GM19240 (cell line): ENCODE data around the gene LYZL1.
"Not testable (repeated sequence)": the region's sequence is repeated elsewhere in the genome, so short reads cannot be mapped to it uniquely, and the experiment has no call there.

Source experiments
- DNase-seq: peaks from one replicate; pipeline ENCODE4 v3.0.0; 2011; ENCODE audit warnings: low spot score; ENCODE audit not compliant: insufficient read length

The LYZL1 gene

DNA sequence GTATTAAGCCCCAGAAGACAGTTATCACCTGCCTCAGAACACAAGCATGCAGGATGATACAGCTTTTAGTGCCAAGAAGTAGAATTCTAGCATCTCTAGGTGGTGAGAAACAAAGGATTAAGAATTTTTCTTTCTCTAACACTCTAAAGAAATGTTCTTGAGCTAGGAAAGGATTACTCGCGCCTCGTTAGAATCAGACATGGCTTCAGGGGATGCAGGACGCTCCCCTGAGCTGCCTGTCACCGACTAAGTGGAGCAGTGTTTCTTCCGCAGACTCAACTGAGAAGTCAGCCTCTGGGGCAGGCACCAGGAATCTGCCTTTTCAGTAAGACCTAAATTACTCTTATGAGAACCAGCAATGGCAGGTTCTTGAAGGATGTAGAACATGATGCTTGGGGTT is at the start of gene LYZL1:
TSS of gene LYZL1 (plus strand) at position 165 of the 400 bp plus-strand sequence. CDS start 2,798 bp downstream, outside the sequence.
- not testable (repeated sequence) for DNase-seq

DNA sequence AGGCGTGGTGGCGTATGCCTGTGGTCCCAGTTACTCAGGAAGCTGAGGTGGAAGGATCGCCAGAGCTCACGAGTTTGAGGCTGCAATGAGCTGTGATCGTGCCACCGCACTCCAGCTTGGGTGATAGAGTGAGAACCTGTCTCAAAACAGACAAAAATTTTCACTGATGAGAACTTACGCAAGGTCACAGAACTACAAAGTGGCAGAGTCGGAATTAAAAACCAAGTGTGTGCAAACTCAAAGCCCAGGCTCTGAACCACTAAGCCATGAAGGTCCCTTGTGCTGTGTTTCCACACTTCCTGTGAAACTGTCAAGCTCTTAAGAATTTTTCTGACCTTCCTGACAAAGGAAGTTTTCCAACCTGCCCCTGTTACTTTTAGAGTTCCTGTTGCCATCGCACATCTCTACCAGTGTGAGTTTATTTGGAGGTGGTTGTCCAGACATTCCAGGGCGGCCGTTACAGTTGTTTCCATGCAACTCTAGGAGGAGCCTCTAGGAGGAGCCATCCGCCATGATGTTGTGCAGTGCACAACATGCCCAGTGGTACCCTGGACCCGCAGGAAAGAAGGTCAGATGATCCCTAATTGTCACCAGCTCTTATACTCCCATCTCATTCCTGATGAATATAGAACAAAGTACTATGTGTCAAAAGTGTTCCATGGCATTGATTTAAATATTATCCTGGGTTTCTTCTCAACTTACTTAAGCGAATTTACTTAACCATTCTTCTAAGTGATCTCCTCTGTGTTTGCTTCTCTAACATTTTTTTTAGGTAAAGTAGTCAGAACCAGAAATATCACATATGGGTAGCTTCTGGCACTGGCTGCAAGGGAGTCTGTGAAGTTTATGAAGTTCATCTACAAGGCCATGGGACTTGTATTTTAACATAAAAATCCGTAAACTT is 49.0 kb upstream of the LYZL1 start:
- DNase-seq: no peak

DNA sequence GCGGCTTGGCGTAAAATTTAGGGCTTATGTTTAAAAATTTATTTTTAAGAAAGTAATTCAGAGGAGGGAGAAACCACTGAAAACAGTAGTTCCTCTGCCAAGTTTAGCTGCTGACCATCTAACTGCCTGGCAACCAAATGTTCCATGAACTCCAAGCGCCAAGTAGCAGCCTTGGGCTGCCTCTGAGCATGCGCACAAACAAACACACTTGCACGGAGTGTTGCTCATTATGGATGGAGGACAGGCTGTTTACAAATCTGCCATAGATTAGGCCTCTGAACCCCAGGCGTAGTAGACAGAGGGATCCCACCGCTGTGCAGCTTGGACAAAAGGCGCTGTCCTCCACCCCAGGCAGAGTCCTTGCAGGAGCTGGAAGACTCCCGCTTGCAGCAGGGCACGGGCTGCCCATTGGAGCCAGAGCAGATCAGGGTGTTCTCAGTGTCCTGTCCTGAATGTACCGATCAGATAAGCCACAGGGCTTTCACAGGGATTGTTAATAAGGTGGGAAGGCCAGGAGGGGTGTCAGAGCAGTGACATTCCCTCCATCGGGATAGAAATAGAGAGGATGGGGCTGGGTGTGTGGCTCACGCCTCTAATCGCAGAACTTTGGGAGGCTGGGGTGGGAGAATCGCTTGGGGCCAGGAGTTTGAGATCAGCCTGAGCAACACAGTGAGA is 47.7 kb upstream of the LYZL1 start:
- DNase-seq: no peak

- DNase-seq: no peak
Measured at GRCh38 chr10:29241925-29242324, 46.9 kb upstream of the LYZL1 start.

DNA sequence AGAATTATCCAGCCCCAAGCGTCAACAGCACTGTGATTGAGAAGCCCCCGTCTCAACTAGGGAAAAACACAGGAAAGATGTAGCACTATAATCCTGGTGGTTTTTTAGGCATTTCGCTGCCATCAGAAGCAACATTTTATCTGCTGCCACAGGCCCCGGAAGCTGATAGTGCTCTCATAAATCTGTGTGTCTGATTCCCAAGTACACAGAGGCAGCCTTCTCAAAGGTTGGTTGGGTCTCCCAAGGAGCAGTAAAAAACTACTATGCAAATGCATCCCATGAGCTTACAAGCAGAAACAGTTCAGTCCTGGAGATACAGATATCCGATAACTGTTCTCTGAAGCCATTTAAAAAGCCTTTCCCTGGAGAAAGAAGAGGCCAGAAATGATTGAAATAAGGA is 45.8 kb upstream of the LYZL1 start:
- no peak for DNase-seq

DNA sequence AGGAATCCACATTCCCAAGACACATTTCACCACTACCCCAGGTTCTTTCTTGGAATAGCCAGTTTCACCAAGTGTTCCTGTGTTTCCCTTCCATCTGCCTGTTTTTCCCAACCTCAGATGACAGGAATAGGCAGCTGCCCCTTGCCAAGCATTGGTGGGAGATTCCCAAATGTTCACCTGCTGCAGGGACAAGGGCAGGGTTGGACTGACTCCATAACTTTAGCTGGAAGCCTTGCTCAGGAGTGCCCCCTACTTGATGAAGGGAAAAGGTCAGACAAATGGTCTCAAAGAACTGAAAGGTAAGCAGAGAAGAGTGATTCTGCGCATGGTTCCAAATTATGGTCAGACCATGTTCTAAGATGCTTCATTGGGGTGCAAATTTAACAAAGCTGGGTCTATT is 45.1 kb upstream of the LYZL1 start:
- DNase-seq: no peak

DNA sequence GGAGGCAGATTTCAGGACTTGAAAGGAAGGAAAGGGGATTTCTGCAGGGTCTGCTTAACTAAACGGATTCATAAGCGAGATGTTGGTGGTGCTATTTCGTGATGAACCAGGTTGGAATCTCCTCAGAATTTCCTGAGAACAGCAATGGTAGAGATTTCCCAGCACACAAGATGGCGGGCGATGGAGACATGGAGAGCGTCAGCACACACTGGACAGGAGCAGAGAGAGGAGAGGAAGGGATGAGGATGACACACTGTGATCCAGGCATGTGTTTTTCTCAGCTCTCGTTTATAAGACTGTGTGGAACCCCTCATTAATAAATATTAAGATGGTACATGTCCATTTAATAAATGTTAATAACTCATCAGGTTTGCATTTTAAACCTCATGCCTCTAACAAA is 43.9 kb upstream of the LYZL1 start:
- no peak for DNase-seq

- no peak for DNase-seq
Measured at GRCh38 chr10:29245476-29245875, 43.4 kb upstream of the LYZL1 start.

DNA sequence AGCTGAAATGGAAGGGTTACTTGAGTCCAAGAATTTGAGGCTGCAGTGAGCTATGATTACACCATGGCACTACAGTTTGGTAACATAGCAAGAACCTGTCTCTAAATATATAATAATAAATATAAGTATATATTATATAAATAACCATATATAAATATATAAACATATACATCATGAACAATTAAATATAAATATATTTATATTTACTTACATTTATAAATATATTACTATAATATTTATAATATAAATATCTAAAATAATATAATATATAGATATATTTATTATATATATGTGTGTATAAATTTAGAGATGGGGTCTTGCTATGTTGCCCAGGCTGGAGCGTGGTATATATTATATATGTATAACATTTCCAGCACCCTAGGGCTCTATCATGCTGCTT is 42.4 kb upstream of the LYZL1 start:
- no peak for DNase-seq

- DNase-seq: no peak
Measured at GRCh38 chr10:29248158-29248557, 40.7 kb upstream of the LYZL1 start.

DNA sequence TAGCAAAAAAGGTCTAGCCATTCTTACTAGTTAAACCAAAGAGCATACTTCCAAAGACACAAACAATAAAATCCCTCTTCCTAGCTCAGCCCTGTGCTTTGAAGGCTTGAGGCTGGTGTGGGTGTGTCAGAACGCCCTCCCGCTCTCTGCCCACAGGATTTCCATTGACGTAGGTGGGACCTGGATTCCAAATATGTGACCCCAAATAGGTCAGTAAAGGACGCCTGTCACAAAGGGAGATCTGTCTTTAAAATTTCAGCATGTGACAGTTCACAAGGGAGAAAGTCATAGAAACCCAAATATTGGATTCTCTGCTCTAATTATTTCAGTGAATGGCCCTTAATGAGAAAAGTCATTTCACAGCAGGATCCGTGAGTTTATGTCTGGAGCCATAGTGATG is 39.9 kb upstream of the LYZL1 start:
- no peak for DNase-seq

DNA sequence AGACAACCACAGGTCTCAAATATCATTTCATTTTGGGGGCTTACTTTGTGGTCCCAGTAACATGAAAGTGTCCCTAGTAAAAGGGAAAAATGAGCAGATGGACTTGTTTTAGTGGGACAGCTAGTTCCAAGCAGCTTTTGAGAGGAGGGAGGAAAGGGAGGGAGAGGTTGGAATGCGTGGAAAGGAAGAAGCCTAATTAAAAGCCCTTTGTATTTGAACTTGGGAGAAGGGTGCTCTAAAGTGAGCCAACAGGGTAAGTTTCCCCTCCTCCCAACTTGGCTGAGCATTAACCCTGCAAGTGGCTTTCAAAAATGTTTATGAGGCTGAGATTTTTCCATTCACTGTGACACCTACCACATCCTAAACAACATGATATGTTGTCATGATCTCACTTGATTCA is 38.8 kb upstream of the LYZL1 start:
- no peak for DNase-seq

DNA sequence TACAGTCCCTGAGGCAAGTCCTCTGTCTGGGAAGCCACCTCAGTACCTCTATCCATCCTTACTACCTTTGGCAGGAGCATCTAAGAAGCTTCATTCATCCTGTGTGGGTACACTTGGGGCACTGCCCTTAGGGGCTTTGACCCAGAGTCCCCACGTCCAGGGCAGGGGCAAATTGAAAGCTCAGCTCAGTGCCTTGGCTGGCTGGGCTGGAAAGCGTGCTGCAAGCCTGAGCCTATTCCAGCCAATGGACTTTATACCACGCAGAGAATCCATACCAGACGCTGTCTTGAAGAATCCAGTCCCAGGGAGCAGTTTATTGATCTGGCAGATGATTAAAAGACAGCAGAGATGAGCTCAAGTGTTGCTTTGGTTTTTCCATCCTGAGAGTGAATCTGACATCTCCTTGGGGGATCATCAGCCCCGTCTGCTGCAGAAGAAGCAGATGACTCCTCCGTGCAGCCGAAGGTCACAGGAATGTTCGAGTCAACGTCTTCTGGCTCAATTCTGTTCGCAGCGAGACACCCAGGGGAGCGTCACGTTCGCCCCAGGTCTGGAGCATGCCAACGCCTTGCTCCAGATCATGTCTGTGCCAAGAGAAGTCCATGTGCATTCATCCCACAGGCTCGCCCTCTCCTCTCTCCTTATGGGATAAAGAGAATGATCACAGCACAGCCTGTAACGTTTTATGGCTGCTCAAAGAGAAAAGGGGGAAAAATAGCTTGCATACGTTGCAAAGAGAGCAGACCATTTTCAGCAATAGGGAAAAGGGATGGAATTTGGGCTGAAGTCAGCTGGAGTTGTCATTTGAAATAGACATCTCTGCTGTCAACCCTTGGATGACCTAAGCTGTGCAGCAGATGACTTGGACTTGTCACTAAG is 35.8 kb upstream of the LYZL1 start:
- no peak for DNase-seq

- no peak for DNase-seq
Measured at GRCh38 chr10:29253690-29254029, 35.2 kb upstream of the LYZL1 start.

DNA sequence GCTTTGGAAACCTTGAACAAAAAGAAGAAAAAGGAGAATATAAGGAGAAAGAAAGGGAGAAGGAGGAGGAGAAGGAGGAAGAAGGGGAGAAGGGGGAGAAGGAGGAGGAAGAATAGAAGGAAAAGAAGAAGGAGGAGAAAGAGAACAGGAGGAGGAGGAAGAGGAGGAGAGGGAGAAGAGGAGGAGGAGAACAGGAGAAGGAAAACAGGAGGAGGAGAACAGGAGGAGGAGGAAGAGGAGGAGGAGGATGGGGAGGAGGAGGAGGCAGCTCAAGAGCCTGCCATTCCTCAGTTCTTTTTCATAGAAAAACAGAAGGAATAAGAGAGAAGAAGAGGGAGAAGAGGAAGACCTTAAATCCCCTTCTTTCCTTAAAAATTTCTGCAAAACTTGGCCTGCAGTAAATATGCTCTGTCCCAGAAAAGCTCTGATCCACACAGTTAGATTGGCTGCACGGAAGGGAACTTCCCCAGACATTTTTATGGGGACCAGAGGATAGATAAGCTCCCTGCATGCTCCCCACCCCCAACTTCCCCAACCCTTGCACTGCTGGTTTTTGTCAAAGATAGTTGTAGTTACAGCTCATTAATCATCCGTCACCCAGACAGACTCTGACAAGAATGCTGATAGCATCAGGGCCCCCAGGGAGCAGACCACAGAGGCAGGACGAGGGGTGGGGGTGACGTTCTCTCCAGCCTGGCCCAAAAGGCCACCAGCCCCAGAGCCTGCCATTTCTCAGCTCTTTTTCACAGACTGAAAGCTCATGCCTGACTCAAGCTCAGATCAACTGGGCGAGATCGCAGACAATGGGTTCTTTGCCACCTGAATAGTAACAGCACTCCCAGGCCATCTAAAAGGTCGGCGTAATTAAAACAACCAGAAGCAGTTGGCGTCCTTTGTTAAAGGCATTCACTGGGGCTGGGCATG is 34.5 kb upstream of the LYZL1 start:
- DNase-seq: no peak

GRCh38 chr10:29255104-29255503 is 33.8 kb upstream of the LYZL1 start:
- no peak for DNase-seq

GRCh38 chr10:29256019-29256418 is 32.9 kb upstream of the LYZL1 start:
- DNase-seq: no peak

DNA sequence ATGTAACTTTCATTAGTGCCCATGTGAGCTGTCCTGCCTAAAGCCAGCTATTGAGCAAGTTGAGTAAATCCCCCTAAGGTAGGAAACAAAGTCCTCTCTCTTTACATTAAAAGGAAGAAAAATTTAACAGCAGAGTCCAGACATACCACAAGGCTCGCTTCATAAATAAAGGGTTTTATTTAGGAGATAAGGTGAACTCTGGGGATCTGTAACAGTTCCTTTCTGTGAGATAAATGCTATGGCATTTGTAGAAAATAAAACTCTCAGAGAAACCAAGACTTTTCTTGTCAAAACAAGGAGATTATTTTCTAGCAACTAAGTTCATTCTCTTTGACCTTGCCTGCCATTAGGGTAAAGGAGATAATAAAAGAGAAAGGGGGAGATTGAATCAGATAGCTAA is 32.3 kb upstream of the LYZL1 start:
- DNase-seq: no peak

- DNase-seq: no peak
Measured at GRCh38 chr10:29257106-29257783, 31.6 kb upstream of the LYZL1 start.

GRCh38 chr10:29257784-29258135 is 31.1 kb upstream of the LYZL1 start:
- no peak for DNase-seq
